K562 (cell line): ENCODE results near the gene LIX1. TPM values are rescaled to one million over a fixed set of nuclear protein-coding genes. Genes with fewer than 3 reads are reported as not detected.

ENCODE experiments used
- CREM ChIP-seq: IDR thresholded peaks from 2 replicates; pipeline ENCODE4 v1.6.1; 2014; ENCODE audit warnings: antibody characterized with exemption, low read depth
- E2F1 ChIP-seq: sonication (generic); formaldehyde crosslinking; IDR thresholded peaks from 2 replicates; pipeline ENCODE4 v1.8.1; 2023; ENCODE audit warnings: mild to moderate bottlenecking, missing genetic modification reagents, moderate library complexity
- FOXM1 ChIP-seq, 2 experiments: fragments of 450-650 bp in 1 of 2; sonication (generic) in 1 of 2; formaldehyde crosslinking in 1 of 2; IDR thresholded peaks; 2 replicates each; pipeline versions ENCODE4 v1.6.1 to v1.9.0; 2017 to 2022; ENCODE audit warnings: low read depth in 2 of 2, mild to moderate bottlenecking in 2 of 2, missing genetic modification reagents in 1 of 2, moderate library complexity in 1 of 2
- GATA2 ChIP-seq: sonication (generic); formaldehyde crosslinking; IDR thresholded peaks from 2 replicates; pipeline ENCODE4 v1.4.0; 2020; ENCODE audit warnings: mild to moderate bottlenecking, missing genetic modification reagents
- HDAC2 ChIP-seq: fragments of 450-650 bp; IDR thresholded peaks from 2 replicates; pipeline ENCODE4 v1.6.1; 2016; ENCODE audit warnings: mild to moderate bottlenecking
- HNRNPH1 ChIP-seq: fragments of 200-400 bp; formaldehyde crosslinking; optimal IDR thresholded peaks from 2 replicates; pipeline ENCODE3; 2017; ENCODE audit warnings: low read depth, mild to moderate bottlenecking, low read length, moderate library complexity
- IFI16 ChIP-seq: fragments of 250-450 bp; sonication (Bioruptor Pico); IDR thresholded peaks from 2 replicates; pipeline ENCODE4 v2.1.2; 2022; ENCODE audit warnings: mild to moderate bottlenecking, inconsistent platforms
- NCOA1 ChIP-seq: fragments of 450-650 bp; IDR thresholded peaks from 2 replicates; pipeline ENCODE4 v1.6.1; 2016; ENCODE audit warnings: low read depth
- NFIC ChIP-seq: fragments of 450-650 bp; IDR thresholded peaks from 2 replicates; pipeline ENCODE4 v1.6.1; 2017; ENCODE audit warnings: mild to moderate bottlenecking, inconsistent platforms
- PHF8 ChIP-seq: fragments of 200-600 bp; sonication (generic); IDR thresholded peaks from 2 replicates; pipeline ENCODE4 v1.6.1; 2012; ENCODE audit warnings: mixed run types, mild to moderate bottlenecking, inconsistent platforms, low read length, moderate library complexity, borderline replicate concordance
- POLR3G ChIP-seq: IDR thresholded peaks from 2 replicates; pipeline ENCODE4 v1.6.1; 2011; ENCODE audit not compliant: insufficient read length, insufficient replicate concordance; ENCODE audit errors: extremely low read depth
- SNIP1 ChIP-seq: fragments of 450-650 bp; IDR thresholded peaks from 2 replicates; pipeline ENCODE4 v1.7.1; 2017; ENCODE audit warnings: low read depth, mild to moderate bottlenecking
- ZBTB11 ChIP-seq, 3 experiments: fragments of 200-800 bp in 1 of 3; fragments of 250-450 bp in 1 of 3; fragments of 450-650 bp in 1 of 3; sonication (Bioruptor Pico) in 1 of 3; sonication (Bioruptor generic) in 1 of 3; formaldehyde crosslinking in 1 of 3; IDR thresholded peaks; 2 replicates each; pipeline versions ENCODE4 v1.6.1 to v1.8.0; 2016 to 2022; ENCODE audit warnings: mild to moderate bottlenecking in 2 of 3, missing genetic modification characterization in 2 of 3, missing compliant biosample characterization in 1 of 3, moderate library complexity in 1 of 3
- ZC3H11A ChIP-seq: IDR thresholded peaks from 2 replicates; pipeline ENCODE4 v1.6.1; 2012; ENCODE audit warnings: low read depth, low read length, improper control_type of control experiment
- ZNF12 ChIP-seq: sonication (generic); formaldehyde crosslinking; IDR thresholded peaks from 2 replicates; pipeline ENCODE4 v1.4.0; 2020; ENCODE audit warnings: mild to moderate bottlenecking, missing genetic modification reagents
- polyA plus RNA-seq, 8 experiments: library from polyadenylated mRNA; depleted of rRNA in 4 of 8; stranded (reverse) in 5 of 8; unstranded in 3 of 8; fragments of >200 nt; fragmentation: Nextera tagmentation in 2 of 8; fragmentation: Illumina TruSeq in 1 of 8; extraction: Ambion mirVana in 2 of 8; extraction: Trizol in 1 of 8; gene quantifications; 2 replicates each; pipeline versions ENCODE4 v1.2.1 to v1.2.3, GENCODE V29; 2011 to 2014; ENCODE audit warnings: inconsistent platforms in 1 of 8, missing spikeins in 1 of 8
- total RNA-seq, 7 experiments: library from RNA; depleted of rRNA in 6 of 7; stranded (reverse); fragments of >200 nt in 6 of 7; fragmentation: Illumina TruSeq in 2 of 7; extraction: Trizol in 2 of 7; gene quantifications; 2 replicates each; pipeline versions ENCODE4 v1.2.1 to v1.2.3, GENCODE V29; 2011 to 2021; ENCODE audit warnings: low replicate concordance in 1 of 7

The LIX1 gene
- total and polyA plus RNA-seq, 9 of the 15 experiments (the other 6 are each of a cell fraction or from before 2014, with no cell fraction given) = 0.01 to 0.18 TPM; not detected in 7

GRCh38 chr5:97183100-97183929 is 40.9 kb upstream of the LIX1 start, which contains the start of gene RIOK2 (continued):
- no peak for TF ChIP-seq ZNF12 (CRISPR knock-in tag)
- TF ChIP-seq ZBTB11 (CRISPR knock-in tag; IDR thresholded peaks at IDR 0.05) = peak in 2 of 3 experiments; percentile 34 to 92; a peak in 4 of 6 replicates
- TF ChIP-seq HDAC2 = no peak; the same call in none of the 2 replicates
- TF ChIP-seq HNRNPH1 = no peak
- peak; percentile 73 for TF ChIP-seq CREM
- TF ChIP-seq NFIC = peak; percentile 100
- no peak for TF ChIP-seq GATA2
- TF ChIP-seq FOXM1 (IDR thresholded peaks at IDR 0.05; ENCODE audit: low read depth) = peak; percentile 75
- TF ChIP-seq FOXM1 (CRISPR knock-in tag; IDR thresholded peaks at IDR 0.05; ENCODE audit: low read depth) = no peak
- no peak for TF ChIP-seq SNIP1
- no peak for TF ChIP-seq IFI16 (CRISPR knock-in tag)
- peak; percentile 78; the same call in 1 of the 2 replicates for TF ChIP-seq PHF8
- no peak for TF ChIP-seq ZC3H11A
- no peak for TF ChIP-seq POLR3G
- TF ChIP-seq E2F1 (CRISPR knock-in tag) = no peak; the same call in 1 of the 2 replicates
- no peak for TF ChIP-seq NCOA1
